ENCODE results near the gene MINAR1. TPM values are rescaled to one million over a fixed set of nuclear protein-coding genes. Genes with fewer than 3 reads are reported as not detected.

Gene MINAR1
- total RNA-seq, 4 donors from 2014 or later, result 0.16 to 2.2 (median 0.34) TPM

DNA sequence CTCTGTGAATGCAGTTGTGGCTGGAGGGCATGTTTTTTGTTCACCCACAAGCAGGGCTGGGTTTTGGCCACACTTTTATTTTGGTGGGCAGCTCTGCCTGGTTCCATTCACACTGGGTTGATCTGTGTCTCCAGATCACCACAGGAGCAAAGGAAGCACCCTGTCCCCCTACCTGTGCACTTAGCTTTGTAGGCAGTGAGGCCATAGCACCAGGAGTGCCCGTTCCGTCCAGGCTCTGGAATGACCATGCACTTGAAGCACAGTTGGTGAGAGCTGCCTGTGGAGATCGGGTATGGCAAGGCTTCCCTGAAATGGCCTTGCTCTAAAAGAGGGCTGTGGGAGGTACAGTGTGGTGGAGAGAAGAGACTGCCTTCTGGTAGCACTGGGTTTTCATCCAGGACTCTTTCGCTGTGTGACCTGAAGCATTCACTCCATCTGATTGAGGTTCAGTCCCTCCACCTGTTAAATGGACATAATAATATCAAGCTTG is 31.7 kb downstream of the MINAR1 start:
- H3K27ac ChIP-seq, result no peak overlapping the region
- no peak for ATAC-seq
- H3K36me3 ChIP-seq, result no peaks in the 10 kb centered on the region
- TF ChIP-seq, protein P1, sequence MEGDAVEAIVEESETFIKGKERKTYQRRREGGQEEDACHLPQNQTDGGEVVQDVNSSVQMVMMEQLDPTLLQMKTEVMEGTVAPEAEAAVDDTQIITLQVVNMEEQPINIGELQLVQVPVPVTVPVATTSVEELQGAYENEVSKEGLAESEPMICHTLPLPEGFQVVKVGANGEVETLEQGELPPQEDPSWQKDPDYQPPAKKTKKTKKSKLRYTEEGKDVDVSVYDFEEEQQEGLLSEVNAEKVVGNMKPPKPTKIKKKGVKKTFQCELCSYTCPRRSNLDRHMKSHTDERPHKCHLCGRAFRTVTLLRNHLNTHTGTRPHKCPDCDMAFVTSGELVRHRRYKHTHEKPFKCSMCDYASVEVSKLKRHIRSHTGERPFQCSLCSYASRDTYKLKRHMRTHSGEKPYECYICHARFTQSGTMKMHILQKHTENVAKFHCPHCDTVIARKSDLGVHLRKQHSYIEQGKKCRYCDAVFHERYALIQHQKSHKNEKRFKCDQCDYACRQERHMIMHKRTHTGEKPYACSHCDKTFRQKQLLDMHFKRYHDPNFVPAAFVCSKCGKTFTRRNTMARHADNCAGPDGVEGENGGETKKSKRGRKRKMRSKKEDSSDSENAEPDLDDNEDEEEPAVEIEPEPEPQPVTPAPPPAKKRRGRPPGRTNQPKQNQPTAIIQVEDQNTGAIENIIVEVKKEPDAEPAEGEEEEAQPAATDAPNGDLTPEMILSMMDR (IDR thresholded peaks at IDR 0.05), result no peak
- TF ChIP-seq EP300 (IDR thresholded peaks at IDR 0.05), result no peak
- no peak for TF ChIP-seq POLR2A (IDR thresholded peaks at IDR 0.05)
- no peak for TF ChIP-seq POLR2AphosphoS5 (IDR thresholded peaks at IDR 0.05)
- H3K27me3 ChIP-seq, result no peaks in the 10 kb centered on the region
- H3K4me3 ChIP-seq, result no peak overlapping the region
- H3K9me3 ChIP-seq, result no peaks in the 10 kb centered on the region
- H3K4me1 ChIP-seq, result no peaks in the 10 kb centered on the region
- 100% methylated on average over 2 of the region's 4 CpGs; no CpG with 5 or more reads in 1 of the 2 donors for WGBS, 2 donors (ENCODE audit: low coverage in 1 of 2)

DNA sequence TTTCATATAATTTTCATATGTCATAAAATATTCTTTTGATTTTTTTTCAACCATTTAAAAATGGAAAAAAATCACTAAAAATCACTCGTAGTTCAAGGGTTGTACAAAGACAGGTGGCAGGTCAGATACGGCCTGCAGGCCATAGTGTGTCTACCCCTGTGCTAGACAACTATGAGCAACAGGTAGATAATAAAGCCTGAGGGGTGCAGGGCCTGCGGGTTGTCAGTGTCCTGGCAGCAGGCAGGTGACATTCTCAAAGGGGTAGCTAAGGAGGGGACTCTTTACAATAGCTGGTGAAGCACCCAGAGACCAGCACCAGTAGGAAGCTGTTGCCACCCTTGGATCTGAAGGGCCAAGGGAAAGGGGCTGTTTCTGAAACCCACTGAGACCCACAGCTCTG is 34.4 kb downstream of the MINAR1 start:
- no peak overlapping the region for H3K4me3 ChIP-seq
- no peaks in the 10 kb centered on the region for H3K9me3 ChIP-seq
- H3K27ac ChIP-seq, result no peak overlapping the region
- no peak for TF ChIP-seq EP300 (IDR thresholded peaks at IDR 0.05)
- TF ChIP-seq POLR2AphosphoS5 (IDR thresholded peaks at IDR 0.05), result no peak
- no peak for TF ChIP-seq POLR2A (IDR thresholded peaks at IDR 0.05)
- TF ChIP-seq, protein P1 (IDR thresholded peaks at IDR 0.05), result no peak
- no peaks in the 10 kb centered on the region for H3K27me3 ChIP-seq
- ATAC-seq, result no peak
- no peaks in the 10 kb centered on the region for H3K36me3 ChIP-seq
- WGBS, 2 donors (ENCODE audit: low coverage in 1 of 2), result 90 to 96% methylated on average over 3 of the region's 3 CpGs
- no peaks in the 10 kb centered on the region for H3K4me1 ChIP-seq

DNA sequence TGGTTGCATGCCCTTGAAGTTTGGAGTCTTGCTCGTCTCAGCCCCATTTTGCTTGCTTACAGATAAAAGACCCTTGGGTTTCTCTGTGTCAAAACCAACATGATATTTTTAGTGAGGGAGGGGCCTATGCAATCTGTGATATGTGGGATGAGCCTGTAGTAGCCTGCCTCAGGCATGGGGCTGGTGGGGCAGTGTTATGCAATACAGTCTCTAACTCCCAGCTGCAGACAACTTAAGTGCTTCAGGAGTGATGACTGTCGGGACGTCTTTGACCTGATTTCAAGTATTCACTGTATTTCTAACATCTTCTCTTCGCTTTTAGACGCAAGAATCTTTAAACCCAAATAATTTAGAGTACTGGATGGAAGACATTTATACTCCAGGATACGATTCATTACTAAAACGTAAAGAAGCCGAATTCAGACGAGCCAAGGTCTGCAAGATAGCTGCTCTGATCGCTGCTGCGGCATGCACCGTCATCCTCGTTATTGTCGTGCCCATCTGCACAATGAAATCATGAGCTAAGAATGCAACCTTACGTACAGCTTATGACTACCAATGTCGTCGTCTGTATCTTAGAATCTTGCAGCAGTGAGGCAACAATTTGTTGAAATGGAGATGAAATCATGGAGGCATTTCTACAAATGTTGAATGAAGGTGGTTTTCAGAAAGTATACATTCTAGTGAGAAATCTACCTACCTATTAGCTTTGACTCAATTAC is 35.9 kb downstream of the MINAR1 start:
- H3K9me3 ChIP-seq, result no peaks in the 10 kb centered on the region
- ATAC-seq, result no peak
- H3K36me3 ChIP-seq, result no peaks in the 10 kb centered on the region
- WGBS, 2 donors (ENCODE audit: low coverage in 1 of 2), result 82 to 93% methylated on average over 10 to 16 of the region's 17 CpGs
- no peak for TF ChIP-seq POLR2A (IDR thresholded peaks at IDR 0.05)
- H3K27me3 ChIP-seq, result no peaks in the 10 kb centered on the region
- H3K4me3 ChIP-seq, result no peak overlapping the region
- no peak overlapping the region for H3K27ac ChIP-seq
- H3K4me1 ChIP-seq, result no peaks in the 10 kb centered on the region

DNA sequence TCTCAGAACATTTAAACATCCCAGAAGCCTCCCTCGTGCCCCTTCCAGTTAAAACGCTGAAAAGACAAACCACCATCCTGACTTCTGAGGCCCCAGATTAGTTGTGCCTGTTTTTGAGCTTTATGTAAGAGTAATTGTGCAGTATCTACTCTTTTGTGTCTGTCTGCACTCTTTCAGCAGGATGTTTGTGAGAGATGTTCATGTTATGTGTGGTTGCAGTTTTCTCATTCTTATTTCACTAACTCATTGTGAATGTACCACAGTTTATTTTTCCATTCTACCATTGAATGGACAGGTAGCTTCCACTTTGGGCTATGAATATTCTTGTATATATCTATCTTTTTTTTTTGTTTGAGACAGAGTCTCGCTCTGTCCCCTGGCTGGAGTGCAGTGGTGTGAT is 40.3 kb downstream of the MINAR1 start:
- TF ChIP-seq POLR2AphosphoS5 (IDR thresholded peaks at IDR 0.05), result no peak
- TF ChIP-seq POLR2A (IDR thresholded peaks at IDR 0.05), result no peak
- TF ChIP-seq EP300 (IDR thresholded peaks at IDR 0.05), result no peak
- TF ChIP-seq, protein P1 (IDR thresholded peaks at IDR 0.05), result no peak
- 60 to 77% methylated on average over 2 of the region's 3 CpGs for WGBS, 2 donors (ENCODE audit: low coverage in 1 of 2)
- no peaks in the 10 kb centered on the region for H3K27me3 ChIP-seq
- H3K4me1 ChIP-seq, result no peaks in the 10 kb centered on the region
- ATAC-seq, result no peak
- no peak overlapping the region for H3K4me3 ChIP-seq
- no peaks in the 10 kb centered on the region for H3K9me3 ChIP-seq
- no peaks in the 10 kb centered on the region for H3K36me3 ChIP-seq
- no peak overlapping the region for H3K27ac ChIP-seq

DNA sequence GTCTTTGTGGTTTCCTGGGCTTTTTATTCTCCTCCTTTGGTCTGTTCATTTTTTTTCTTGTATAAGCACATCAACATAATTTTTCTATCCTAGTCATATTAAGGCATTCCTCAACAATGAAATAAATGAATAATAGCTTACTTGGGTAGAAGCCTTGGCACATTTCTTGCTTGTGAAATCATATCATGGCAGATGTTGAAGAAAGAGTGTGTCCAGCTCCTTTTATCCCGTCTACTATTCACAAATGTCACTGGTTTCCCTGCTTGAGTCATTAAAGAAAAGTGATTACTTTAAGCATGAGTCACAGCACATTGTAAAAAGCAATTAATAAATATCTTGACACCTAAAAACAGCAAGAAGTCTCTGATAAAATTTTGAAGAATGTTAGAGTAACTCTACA is 42.1 kb downstream of the MINAR1 start:
- WGBS, 2 donors (ENCODE audit: low coverage in 1 of 2), result 7 to 26% methylated on average over 1 of the region's 1 CpG
- ATAC-seq, result no peak
- H3K4me1 ChIP-seq, result no peaks in the 10 kb centered on the region
- H3K27me3 ChIP-seq, result no peaks in the 10 kb centered on the region
- no peak overlapping the region for H3K27ac ChIP-seq
- no peaks in the 10 kb centered on the region for H3K36me3 ChIP-seq
- H3K9me3 ChIP-seq, result no peaks in the 10 kb centered on the region
- TF ChIP-seq POLR2AphosphoS5 (IDR thresholded peaks at IDR 0.05), result peak; percentile 50
- TF ChIP-seq POLR2A (IDR thresholded peaks at IDR 0.05), result no peak
- no peak overlapping the region for H3K4me3 ChIP-seq

DNA sequence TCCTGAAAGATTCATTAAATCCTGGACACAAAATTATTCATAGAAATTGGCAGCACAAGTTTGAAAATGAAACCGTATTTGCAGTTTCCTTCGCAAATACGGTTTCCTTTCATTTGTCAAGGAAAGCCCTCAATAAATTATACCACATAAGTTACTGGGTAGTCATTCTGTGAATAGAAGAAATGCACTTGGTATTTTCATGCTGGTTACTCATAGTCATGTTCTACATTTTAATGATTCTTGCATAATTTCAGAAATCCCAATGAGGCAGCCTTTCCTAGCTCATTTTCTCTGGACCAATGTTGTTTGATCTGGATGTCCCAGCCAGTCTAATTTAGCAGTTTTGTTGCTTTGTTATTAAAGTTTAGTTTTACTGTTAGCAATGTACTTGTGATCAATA is 43.2 kb downstream of the MINAR1 start:
- no peaks in the 10 kb centered on the region for H3K36me3 ChIP-seq
- no peaks in the 10 kb centered on the region for H3K4me1 ChIP-seq
- TF ChIP-seq POLR2A (IDR thresholded peaks at IDR 0.05) (no peak), EP300 (IDR thresholded peaks at IDR 0.05) (no peak), POLR2AphosphoS5 (IDR thresholded peaks at IDR 0.05) (no peak)
- TF ChIP-seq, protein P1 (IDR thresholded peaks at IDR 0.05), result no peak
- H3K27me3 ChIP-seq, result no peaks in the 10 kb centered on the region
- WGBS, 2 donors (ENCODE audit: low coverage in 1 of 2), result 47 to 78% methylated on average over 3 of the region's 3 CpGs
- no peak overlapping the region for H3K4me3 ChIP-seq
- H3K27ac ChIP-seq, result no peak overlapping the region
- ATAC-seq, result no peak
- no peaks in the 10 kb centered on the region for H3K9me3 ChIP-seq

All from gastroesophageal sphincter (tissue), 4 donors.